Measurements from ENCODE around the gene PRG3.
"Not testable (repeated sequence)": the region's sequence is repeated elsewhere in the genome, so short reads cannot be mapped to it uniquely, and the experiment has no call there.

Gene PRG3

DNA sequence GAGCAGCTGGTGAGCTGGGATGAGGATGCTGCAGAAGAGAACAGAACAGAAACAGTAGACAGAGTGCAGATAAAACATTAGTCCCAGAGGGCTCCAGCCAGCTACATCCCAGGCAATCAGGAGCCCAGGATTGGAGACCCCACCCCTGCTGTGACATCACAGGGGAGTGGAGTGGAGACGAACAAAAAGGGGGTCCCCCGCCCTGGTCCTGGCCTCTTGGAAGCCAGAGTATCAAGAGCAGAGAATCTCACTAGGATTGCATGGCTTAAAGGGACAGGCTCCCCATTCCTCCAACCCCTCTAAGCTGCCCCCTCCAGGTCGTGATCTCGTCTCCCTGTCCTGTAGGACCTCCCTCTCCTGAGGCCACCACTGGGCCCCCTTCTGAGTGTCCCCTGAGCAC lies 42.8 kb downstream of the PRG3 start, which contains the start of gene P2RX3:
Gene P2RX3 (plus strand): TSS at position 211 of the 400 bp plus-strand sequence. CDS start 199 bp downstream, outside the sequence.
- Histone ChIP-seq H3K36me3 (ENCODE audit: control insufficient read depth, insufficient read depth, low read length) (no peaks in the 10 kb centered on the region; the same call in 1 of the 2 replicates), H3K27me3 (replicated peaks; ENCODE audit: control insufficient read depth, insufficient read depth, low read length) (no peaks in the 10 kb centered on the region), H3K4me3 (replicated peaks; ENCODE audit: low read depth, low read length) (no peak within 1 kb of the TSS)
- no peak for DNase-seq (ENCODE audit: extremely low read depth, insufficient read length)
- TF ChIP-seq, protein P1, sequence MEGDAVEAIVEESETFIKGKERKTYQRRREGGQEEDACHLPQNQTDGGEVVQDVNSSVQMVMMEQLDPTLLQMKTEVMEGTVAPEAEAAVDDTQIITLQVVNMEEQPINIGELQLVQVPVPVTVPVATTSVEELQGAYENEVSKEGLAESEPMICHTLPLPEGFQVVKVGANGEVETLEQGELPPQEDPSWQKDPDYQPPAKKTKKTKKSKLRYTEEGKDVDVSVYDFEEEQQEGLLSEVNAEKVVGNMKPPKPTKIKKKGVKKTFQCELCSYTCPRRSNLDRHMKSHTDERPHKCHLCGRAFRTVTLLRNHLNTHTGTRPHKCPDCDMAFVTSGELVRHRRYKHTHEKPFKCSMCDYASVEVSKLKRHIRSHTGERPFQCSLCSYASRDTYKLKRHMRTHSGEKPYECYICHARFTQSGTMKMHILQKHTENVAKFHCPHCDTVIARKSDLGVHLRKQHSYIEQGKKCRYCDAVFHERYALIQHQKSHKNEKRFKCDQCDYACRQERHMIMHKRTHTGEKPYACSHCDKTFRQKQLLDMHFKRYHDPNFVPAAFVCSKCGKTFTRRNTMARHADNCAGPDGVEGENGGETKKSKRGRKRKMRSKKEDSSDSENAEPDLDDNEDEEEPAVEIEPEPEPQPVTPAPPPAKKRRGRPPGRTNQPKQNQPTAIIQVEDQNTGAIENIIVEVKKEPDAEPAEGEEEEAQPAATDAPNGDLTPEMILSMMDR (IDR thresholded peaks at IDR 0.05; ENCODE audit: insufficient read depth, low read length, poor library complexity, severe bottlenecking), result no peak

DNA sequence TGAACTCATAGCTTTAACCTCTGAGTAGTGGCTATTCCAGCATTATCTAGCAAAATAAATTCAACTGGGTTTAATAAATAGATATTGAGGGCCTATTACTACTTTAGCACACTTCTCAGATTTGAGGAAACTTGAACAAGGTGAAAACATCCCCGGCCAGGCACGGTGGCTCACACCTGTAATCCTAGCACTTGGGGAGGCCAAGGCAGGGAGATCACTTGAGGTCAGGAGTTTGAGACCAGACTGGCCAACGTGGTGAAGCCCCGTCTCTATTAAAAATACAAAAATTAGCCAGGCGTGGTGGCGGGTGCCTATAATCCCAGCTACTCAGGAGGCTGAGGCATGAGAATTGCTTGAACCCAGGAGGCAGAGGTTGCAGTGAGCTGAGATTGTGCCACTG lies 44.1 kb downstream of the PRG3 start:
- not testable (repeated sequence) for H3K4me3 ChIP-seq (replicated peaks; ENCODE audit: low read depth, low read length); H3K36me3 ChIP-seq (ENCODE audit: control insufficient read depth, insufficient read depth, low read length); H3K27me3 ChIP-seq (replicated peaks; ENCODE audit: control insufficient read depth, insufficient read depth, low read length); DNase-seq (ENCODE audit: extremely low read depth, insufficient read length)

DNA sequence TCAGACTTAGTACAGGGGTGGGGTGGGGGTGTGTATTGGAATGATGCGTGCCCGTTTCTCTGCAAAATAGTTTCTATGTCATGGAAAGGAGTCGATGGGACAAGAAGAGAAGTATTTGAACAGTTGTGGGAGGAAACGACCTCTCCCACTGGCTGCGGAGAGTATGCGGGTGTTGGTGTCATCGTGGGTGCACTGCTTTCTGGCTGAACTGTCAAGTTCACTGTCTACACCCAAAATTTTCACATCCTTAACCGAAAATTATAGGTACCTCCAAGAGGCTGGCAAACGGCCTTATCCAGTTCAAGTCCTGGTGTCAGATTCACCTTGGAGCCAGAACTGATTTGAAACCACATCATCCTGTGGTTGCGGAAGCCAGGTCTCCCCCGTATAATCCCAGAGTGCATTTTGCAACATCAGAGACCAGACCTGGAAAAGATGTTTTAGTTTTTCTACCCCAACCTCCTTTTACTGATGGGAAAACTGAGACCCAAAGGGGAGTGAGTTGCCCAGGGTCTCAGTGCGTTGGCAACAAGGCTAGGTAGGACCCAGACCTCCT lies 44.8 kb downstream of the PRG3 start:
- H3K27me3 ChIP-seq (replicated peaks; ENCODE audit: control insufficient read depth, insufficient read depth, low read length), result no peaks in the 10 kb centered on the region
- no peak for DNase-seq (ENCODE audit: extremely low read depth, insufficient read length)
- peaks cover 14% of the 10 kb centered on the region for H3K36me3 ChIP-seq (ENCODE audit: control insufficient read depth, insufficient read depth, low read length)
- TF ChIP-seq, protein P1 (IDR thresholded peaks at IDR 0.05; ENCODE audit: insufficient read depth, low read length, poor library complexity, severe bottlenecking), result no peak
- peak overlapping the region; percentile 79 for H3K4me3 ChIP-seq (replicated peaks; ENCODE audit: low read depth, low read length)

DNA sequence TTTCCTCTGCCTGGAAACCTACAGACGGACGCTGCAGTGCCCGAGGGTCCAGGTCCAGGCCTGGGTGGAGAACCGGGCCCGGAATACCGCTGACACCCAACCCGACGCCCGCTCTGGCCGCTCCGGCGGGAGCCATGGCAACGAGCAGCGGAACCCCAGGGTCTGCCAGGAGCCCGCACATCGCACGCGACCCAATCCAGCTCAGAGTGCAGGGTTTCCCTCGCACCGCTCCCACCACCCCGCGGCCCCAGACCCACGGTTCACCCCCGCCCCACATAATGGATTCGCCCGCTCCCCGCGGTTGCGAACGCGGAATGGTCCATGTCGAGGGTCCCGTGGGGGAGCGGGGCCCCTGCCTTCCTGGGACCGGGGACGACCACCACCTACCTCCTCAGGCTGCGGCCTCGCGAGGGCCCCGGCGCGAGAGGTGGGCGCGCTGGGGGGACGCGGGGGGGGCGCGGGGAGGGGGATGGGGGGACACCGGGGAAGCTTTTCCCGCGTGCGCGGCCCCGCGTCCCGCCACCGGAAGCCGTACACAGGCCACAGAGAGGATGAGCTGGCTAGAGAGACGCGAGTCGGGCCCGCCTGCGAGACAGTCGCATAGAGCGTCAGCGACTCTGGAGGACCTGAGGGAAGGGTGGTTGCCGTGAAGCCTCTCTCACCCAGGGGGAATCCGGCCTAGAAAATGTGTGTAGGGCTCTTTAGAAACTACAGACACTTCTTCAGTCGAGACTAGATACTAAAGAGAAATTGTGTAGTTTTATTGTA lies 45.4 kb downstream of the PRG3 start, which contains the start of gene SSRP1:
Gene SSRP1 (minus strand): TSS at position 550 of the 768 bp plus-strand sequence. CDS start 771 bp downstream, outside the sequence.
- TF ChIP-seq, protein P1 (IDR thresholded peaks at IDR 0.05; ENCODE audit: insufficient read depth, low read length, poor library complexity, severe bottlenecking), result peak; percentile 17
- no peaks in the 10 kb centered on the region for H3K27me3 ChIP-seq (replicated peaks; ENCODE audit: control insufficient read depth, insufficient read depth, low read length)
- DNase-seq (ENCODE audit: extremely low read depth, insufficient read length), result peak; percentile 85
- H3K4me3 ChIP-seq (replicated peaks; ENCODE audit: low read depth, low read length), result peak within 1 kb of the TSS; percentile 79
- H3K36me3 ChIP-seq (ENCODE audit: control insufficient read depth, insufficient read depth, low read length), result peaks cover 16% of the 10 kb centered on the region

DNA sequence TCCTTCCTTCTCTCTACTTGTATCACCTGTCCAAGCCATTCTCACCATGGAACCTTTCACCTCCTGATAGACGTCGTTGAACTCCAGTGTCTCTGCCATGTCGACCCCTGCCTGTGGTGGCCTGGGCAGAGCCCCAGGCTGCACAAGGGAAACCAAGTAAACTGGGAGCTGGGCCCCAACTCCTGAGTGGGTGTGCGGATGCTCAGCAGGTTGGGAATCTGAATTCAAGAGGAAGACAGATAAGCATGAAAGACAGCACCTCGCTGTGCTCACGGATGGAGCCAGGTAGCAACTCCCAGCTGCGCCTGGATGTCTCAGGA lies 46.0 kb downstream of the PRG3 start:
- TF ChIP-seq, protein P1 (IDR thresholded peaks at IDR 0.05; ENCODE audit: insufficient read depth, low read length, poor library complexity, severe bottlenecking), result no peak
- H3K27me3 ChIP-seq (replicated peaks; ENCODE audit: control insufficient read depth, insufficient read depth, low read length), result no peaks in the 10 kb centered on the region
- peak overlapping the region; percentile 79 for H3K4me3 ChIP-seq (replicated peaks; ENCODE audit: low read depth, low read length)
- H3K36me3 ChIP-seq (ENCODE audit: control insufficient read depth, insufficient read depth, low read length), result peaks cover 22% of the 10 kb centered on the region
- DNase-seq (ENCODE audit: extremely low read depth, insufficient read length), result no peak

DNA sequence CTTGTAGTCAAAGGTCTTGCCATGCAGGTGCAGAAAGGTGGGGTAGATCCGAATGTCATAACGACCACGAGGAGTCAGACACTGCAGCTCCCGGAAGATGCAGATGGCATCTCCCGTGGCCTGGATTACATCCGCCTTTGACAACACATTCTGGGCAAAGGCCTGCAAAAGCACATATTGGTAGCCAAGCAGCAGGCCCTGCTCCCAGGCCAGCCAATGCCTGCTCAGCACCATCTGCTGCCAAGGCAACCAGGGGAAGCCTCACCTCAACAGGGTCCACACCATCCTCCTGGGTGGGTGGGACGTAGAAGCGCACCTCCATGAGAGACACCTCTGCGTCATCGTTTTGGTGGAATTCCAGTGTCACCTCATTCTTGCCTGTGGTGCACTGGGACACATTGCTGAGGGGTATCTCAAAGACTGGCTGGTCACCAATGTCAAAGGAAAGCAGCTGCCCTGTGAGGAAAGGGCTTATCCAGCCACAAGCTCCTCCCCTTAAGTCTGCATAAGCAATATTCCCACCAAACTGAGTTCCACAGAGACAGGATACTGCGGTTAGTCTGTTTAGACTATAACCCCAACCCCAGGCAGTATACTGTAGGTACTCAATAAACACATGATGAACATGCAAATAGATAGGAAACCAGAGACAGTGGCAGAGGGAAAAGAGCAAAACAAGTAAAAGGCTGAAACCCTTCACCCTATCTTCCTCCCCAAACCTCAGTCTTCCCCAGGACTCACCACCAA lies 48.1 kb downstream of the PRG3 start:
- no peak for DNase-seq (ENCODE audit: extremely low read depth, insufficient read length)
- Histone ChIP-seq H3K36me3 (ENCODE audit: control insufficient read depth, insufficient read depth, low read length) (peaks cover 29% of the 10 kb centered on the region), H3K4me3 (replicated peaks; ENCODE audit: low read depth, low read length) (no peak overlapping the region), H3K27me3 (replicated peaks; ENCODE audit: control insufficient read depth, insufficient read depth, low read length) (no peaks in the 10 kb centered on the region)
- TF ChIP-seq, protein P1 (IDR thresholded peaks at IDR 0.05; ENCODE audit: insufficient read depth, low read length, poor library complexity, severe bottlenecking), result no peak

All from GM06990 (cell line).